SIG-M5 treated with dmso at 0.1 percent for 504 hours (cell line): ENCODE data around the gene RANBP3.
"Not testable (repeated sequence)": the region's sequence is repeated elsewhere in the genome, so short reads cannot be mapped to it uniquely, and the experiment has no call there.

Experiments used
- DNase-seq: peaks from one replicate; lab custom pipeline; 2025; ENCODE audit not compliant: unreplicated experiment; lab: John Stamatoyannopoulos, UW

RANBP3 gene

DNA sequence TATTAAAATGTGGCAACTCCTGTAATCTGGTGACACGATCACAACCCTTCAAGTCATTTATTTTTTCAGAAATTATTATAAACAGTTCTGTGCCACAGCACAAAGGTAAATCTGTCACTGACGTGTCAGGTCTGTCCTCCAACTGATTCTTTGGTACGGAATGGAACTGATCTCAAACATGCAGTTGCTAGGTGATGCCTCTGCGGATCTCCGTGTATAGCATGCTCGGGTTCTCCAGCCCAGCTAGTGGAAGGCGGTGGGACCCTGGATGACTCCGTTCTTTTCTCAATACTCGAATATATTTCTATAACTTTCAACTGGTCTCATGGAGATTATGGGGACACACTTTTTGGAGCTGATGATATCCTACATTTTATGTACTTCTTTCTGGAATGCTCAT is 11.0 kb downstream of the RANBP3 start:
- DNase-seq: no peak

DNA sequence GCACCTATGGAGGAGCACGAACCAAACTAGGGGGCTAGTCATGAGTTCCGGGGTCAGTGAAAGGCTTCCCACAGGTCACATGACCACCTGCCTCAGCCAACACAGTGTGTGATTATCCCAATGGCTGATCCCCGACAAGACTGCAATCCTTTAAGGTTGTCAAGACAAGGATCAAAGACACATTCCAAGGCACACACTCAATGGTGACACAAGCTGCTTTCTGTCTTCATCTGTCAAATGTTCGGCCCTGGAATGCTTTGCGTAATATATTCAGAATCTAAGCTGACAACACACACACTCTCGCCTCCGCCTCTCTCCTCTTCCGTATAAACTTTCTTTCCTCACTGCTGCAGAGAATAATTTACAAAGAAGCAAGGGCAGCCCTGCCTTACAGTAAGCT is 11.7 kb downstream of the RANBP3 start:
- DNase-seq: no peak

DNA sequence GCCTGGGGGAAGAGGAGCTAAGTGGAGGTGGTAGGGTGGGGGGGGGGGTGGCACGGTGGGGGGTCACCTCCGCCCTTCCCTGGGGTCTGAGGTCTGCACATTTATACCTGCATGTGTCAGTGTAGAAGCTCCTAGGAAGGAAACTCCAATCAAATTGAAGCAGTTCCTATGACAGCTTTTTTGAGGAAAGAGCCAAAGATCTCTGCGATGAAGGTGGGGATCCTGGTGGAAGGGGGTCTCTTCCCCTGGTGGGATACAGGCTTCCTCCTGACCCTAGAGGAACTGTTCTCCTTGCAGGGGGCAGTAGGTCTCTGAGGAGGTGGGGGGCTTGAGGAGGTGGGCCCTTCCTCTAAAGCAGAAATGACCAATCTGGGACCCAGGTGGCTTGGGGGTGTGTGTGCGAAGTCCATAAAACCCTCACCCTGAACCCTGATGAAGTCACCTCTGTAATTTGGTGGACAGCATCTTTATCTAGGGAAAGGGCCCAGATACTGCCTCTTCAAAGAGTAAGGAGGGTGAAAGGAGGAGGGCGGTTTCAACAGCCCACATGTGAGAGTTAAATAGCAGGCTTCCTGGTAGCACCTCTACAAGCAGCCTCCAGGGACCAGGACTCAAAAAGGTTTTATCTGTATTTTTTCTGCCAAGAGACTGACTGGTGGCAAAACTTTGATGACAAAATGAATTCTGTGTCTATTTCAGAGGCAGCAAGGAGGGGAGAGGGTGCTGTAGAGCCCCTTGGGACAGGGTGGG is 12.9 kb downstream of the RANBP3 start:
- no peak for DNase-seq

DNA sequence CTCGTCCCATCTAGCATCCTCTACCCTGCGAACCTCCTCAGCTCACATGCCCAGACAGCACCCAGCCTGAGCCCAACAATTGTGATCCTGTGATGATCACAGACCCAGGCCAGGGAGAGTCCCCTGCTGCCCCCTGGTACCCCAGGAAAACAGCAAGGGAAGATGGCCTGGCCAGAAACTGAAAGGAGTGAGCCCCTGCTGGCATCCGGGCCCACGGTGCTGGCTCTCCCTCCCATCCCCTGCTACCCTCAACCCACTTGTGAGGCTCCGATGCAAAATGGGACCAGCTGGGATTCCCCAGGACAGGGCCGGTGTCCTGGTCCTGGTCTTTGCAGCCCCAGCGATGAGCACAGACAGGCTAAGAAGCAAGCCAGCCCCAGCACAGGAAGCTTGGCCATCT is 14.1 kb downstream of the RANBP3 start:
- no peak for DNase-seq

DNA sequence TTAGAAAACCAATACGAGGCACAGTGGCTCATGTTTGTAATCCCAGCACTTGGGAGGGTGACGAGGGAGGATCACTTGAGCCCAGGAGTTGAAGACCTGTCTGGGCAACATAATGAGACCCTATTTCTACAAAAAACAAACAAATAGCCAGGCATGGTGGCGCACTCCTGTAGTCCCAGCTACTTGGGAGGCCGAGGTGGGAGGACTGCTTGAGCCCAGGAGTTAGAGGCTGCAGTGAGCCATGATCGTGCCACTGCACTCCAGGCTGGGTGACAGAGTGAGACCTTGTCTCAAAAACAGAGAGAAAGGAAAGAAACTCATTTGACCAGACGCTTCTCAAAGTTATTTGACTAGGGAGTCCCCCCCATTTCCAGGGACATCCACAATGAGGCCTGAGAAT is 14.7 kb downstream of the RANBP3 start:
- DNase-seq: not testable (repeated sequence)

DNA sequence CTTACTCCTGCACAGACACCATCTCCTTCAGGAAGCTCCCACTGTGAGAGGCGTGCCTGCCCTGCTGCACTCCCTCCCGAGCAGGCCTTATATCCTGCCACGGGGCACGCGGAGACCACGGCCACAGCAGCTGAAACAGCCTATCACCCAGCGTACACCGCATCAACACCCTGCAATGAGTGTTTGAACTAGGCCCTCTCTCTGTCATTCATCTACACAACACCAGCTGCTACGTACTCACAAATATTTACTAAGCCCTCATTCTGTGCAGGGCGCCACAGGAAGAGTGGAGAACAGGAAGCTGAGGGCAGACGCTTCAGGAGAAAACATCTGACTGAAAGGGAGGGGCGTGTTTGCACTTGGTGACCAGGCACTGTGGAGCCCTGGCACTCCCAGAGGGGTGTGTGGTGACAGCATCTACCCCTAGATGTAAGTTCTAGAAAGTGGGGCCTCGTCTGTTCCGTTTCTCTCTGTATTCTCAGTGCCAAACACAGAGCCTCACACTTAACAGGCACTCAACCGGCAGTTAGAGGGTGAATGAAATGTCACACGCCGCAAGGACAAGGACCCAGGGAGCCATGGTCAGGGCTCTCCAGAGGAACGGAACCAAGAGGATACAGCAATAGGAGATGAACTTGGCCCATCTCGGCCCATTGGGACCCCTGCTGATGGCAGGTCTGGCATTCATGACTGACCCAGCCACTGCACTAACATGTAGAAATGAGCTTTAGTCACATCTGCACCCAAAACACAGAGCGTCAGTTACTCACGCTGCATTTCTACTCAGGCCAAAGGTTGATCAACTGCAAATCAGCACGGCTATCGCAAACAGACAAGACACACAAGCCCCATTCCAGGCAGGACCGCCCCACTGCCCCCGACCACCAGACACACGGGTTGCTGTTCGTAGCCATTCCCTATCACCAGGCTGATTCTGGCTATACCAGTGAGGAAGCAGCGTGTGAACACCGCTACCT is 15.7 kb downstream of the RANBP3 start:
- DNase-seq: no peak

DNA sequence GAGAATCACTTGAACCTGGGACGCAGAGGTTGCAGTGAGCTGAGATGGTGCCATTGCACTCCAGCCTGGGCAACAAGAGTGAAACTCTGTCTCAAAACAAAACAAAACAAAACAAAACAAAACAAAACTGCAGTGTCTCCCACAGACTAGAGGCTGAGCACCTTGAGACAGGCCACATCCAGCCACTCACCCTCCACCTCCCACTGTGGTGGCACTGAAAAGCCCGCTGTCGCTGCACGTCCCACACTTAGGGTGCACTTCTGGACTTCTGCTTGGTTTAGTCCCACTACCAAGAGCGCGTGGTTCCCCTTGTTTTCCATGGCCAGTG is 16.3 kb downstream of the RANBP3 start:
- DNase-seq: not testable (repeated sequence)

DNA sequence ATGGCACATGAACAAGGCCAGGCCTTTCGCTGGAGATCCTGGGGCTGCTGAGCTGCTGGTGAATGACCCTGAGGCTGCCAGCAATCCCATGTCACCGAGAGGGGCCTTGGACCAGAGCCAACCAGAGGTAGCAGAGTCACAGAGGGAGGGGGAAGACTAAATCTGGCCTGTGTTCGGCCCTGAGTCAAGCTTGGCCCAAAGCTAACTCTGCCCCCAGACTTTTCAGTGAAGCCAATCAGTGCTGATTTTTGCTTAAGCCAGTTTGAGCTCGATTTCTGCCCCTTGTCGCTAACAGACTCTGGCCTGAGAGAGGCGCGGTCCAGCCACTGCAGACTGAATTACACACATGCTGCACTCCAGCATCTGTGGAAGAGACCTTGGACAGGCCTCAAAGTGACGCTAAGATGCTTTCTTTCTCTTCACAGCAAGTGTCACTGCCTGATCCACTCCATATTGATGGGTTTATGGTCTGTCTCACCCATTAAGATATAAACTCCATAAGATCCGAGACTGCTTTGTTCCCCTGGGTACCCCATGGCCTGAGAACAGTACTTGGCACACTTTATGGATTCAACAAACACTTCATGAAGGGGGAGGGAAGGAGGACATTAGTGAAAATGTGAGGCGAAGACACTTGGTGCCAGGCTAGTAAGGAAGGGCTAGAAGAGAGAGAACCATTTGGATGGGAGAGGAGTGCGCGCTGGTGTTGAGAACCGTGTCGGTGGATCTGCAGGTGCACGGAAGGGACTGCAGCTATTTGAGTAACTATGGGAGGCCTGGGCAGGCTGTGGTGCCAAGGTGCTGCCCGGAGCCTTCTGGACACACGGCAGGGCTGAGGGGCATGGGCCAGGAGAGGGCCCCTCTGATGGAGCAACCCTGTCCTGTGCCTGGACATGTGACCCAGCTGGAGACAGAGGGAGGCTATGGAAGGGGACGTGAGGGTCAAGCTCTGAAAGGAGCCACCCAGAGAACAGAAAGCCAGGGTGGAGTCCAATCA is 17.6 kb downstream of the RANBP3 start:
- no peak for DNase-seq

DNA sequence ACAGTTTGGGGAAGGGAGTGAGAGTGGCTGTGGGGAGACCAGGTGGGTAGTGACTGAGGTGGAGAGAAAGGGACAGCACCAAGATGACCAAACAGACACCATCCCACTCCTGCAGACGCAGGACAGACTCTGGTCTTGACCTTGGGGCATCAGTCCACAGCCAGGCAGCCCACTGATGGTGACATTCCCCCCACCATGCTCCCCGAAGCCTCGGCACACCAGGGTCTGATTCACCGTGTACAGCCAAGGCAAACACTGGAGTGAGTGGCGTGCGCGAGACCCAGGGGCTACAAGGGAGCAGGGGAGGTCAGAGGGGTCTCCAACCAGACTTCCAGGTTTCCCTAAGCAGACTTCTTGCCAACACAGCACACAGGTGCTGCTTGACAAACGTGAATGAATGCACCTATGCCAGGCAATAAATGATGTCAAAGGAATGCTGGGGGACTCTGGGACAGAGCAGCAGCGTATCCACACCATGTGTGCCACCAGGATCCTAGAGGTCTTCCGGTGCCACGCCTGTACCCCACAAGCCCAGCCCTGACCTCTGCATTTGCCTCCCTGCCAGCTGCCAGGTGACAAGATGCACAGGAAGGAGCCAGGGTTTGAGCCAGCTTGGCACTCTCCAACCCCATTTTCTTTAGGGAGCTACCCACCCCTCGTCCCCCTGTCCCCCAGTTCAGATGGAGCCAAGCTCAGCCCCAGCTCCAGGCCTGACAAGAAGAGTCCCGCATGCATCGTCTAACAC is 18.5 kb downstream of the RANBP3 start:
- DNase-seq: no peak

DNA sequence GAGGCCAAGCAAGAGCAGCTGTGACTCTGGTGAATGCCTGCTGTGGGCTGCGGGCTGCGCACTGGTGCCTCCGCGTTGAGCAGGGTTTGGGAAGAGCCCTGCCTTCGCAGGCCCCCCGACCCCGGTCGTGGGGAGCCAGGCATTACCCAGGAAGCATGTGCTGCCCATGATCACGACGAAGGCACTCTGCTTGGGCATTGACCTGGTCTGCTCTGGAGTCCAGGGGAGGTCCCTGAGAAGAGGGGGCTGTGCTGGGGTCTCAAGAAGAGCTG is 19.2 kb downstream of the RANBP3 start:
- DNase-seq: no peak

DNA sequence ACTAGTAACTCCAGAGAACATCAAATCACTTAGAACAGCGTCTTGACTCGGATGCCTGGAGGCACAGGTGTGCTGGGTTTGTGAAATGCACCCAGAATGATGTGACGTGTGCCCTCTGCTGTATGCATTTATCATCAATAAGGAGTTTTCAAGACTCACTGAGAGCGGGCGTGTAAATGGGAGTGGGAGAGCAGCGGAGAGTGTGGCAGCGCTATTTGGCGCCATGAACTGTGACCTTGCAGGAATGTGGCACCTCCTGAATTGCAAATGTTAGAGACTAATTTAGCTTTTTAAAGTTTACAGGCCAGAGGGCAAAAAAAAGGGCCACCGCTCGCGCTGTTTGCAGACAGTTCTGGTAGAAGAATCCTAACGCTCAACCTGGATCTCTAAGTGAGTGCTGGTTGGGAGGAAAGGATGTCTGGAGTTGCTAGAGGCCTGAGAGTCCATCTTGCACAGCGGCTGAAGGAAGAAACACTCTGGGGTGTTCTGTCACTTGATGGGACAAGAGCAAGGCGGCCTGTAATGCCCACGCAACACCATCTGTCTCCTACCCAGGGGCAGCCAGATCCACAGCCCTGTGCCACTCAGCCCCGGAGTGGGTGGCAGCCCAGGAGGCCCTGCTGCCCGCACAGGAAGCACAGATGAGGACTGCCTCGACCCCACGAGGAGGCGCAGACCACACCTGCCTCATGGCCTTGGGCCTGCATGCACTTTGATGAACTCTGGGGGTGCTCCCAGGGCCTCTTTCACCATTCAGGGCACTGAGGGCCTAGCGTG is 19.7 kb downstream of the RANBP3 start:
- no peak for DNase-seq

DNA sequence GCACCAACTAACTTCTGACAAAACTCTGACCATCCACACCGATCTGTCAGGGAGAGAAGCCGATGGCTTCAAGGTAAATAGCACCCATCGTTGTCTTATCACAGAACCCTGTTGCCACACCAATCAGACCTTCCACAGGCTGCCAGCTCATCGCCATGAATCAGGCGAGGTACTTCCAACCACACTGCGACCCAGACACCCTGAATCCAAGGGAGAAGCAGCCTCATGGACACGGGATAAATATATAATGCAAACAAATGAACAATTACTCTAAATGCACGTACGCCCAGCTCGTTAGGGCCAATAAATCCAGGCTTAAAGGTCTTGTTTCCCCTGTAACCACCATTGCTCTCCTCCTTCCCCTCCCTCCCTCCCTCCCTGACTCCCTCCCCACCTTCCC is 20.8 kb downstream of the RANBP3 start:
- no peak for DNase-seq

DNA sequence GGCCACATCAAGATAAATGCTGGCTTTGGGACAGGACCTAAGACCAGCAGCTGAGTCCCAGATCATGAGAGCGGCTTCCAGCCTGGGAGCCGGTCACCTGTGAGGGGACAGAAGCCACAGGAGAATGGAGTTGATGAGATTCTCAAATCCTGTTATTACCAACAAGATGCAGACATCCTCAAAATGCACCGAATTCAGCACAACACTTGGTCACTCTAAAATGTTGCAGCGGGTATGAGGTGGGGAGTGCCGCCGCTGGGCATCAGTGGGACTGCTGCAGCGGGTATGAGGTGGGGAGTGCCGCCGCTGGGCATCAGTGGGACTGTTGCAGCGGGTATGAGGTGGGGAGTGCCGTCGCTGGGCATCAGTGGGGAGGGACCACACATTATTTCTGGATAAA is 21.2 kb downstream of the RANBP3 start:
- DNase-seq: no peak

DNA sequence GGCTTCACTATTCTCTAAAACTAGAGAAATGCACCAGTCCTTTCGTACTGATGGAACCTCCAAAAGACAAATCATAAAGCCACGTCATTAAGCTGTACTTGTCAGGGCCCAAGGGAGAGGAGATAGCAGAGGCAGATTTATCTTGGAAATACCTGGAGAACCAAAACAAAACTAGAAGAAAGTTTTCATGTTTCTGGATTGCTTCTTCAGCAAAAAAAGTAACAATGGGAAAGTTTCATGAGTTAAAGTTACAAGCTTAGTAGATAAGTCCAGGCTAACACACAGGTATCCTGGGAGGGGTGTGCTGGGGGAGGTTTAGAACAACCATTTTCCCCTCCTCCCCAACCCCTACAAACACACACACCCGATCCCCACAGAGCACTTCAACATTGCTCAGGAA is 21.6 kb downstream of the RANBP3 start:
- DNase-seq: no peak

DNA sequence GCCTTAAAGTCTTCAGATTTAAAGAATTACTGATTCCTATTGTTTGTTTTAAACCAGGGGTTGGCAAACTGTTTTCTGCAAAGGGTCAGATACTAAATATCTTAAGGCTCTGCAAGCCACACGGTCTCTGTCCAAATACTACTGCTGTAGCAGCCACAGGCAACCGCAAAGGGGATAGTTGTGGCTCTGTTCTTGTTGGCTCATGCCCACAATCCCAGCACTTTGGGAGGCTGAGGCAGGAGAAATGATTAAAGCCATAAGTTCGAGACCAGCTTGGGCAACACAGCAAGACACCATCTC is 22.4 kb downstream of the RANBP3 start:
- no peak for DNase-seq

DNA sequence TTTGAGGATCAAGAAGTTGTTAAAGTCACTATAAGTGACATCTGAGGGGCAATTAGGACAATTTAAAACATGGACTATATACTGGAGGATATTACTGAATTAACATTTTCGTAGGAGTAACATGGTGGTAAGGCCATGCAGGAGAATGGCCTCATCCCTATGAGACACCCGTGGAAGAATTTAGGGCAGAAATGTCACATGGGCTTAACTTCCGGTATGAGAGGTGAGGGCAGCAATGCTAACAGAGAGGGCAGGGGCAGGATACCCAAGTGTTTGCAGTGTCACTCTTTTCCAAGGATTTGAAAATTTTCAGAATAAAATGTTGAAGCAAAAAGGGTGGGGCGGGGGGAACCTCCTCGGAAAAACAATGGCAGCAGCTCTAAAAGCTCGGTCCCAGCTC is 23.6 kb downstream of the RANBP3 start:
- DNase-seq: no peak

DNA sequence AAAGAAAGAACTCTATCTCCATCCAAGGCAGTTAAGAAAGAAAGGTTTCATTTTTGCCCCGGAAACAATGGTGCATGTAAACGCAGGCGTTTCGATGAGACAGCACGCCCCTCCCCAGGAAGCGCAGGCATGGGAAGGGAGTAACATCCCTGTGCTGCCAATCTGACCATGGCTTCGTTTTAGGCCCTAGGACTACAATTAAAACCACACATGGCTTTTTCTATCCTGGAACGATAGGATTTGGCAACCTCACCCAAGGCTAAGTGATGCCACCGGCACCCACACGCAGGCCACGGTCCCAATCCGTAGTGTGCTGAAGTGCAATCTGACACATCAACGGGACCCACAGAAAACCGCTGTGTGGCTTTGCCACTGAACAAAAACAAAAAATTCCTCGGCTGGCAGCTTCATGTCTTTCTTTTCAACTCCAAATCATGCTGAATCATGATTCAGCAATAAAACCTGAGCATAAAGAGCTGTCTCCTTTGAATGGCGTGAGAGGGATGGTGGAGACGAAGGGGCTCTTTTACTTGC is 24.2 kb downstream of the RANBP3 start:
- no peak for DNase-seq

DNA sequence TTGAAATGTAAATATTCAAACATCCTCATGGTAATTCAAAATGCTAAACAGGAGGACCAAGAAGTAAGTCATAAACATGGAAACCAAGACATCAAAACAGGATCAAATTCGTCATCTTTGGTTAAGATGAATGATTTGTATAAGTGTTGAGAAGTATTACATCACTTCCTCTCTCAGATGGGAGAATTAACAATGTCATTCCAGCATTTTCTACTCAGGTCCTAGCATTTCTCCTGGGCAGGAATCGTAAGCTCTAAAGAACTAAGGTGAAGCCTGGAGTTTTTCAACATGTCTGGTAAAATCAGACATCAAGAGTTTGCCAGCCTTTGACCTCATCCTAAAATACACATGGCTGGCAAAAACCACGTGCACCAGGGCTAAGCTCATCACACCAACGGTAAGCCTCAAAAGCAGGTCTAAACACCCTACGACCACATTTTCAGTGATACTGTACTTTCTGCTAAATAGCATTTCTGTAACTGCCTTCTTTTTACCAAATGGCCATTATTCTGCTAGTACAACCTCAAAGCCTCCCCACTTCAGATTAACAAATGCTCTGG is 24.8 kb downstream of the RANBP3 start:
- DNase-seq: no peak

DNA sequence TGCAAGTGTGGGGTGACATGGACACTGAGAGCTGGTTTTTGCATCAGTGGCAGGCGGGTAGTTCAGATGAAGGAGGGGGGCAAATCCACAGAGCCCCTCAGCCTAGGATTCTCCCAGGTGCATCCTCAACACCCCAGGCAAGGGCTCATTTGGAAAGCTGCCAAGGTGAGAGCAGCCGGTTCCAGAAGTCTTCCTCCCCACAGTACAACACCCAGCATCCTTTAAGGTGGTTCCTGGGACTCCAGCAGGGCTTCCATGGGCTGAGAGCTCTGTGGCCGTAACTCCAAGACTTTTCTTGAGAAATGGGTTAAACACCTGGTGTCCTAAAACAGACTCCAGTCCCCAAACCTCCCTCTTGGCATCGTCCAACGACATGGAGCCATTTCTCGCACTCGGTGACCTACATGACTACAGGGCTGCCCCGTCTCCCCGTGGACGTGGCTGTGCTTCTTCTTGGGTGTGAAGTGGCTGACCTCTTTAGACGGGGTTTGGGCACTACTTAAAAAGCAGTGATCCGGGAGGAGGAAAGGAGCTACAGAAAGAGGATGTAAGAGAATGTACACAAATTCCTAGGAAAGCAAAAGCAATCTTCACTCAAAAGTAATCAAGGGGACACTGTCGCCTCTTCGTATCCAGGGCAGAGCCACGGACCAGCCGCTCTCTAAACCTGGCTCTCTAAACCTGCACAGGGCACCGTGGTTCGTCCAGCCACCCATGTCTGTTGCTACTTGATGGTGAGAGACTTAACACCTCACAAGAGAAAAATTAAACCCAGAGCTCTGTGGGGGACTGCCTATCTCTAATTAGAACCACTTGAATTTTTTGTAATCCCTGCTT is 25.5 kb downstream of the RANBP3 start:
- no peak for DNase-seq
